GM23338 (cell line): ENCODE results near the gene C1QTNF7. TPM values are rescaled to one million over a fixed set of nuclear protein-coding genes. Genes with fewer than 3 reads are reported as not detected.

Experiments used
- ATAC-seq: fragments of 200-7000 bp; cut with Tn5 transposase; 3 replicates; pipeline ENCODE4 v1.9.1; 2020
- DNase-seq: peaks from one replicate; pipeline ENCODE4 v3.0.0-alpha.2; 2015; ENCODE audit warnings: low spot score
- H2AFZ ChIP-seq: fragments of 200-600 bp; sonication (generic); 2 replicates; pipeline ENCODE4 v1.8.0; 2016; ENCODE audit warnings: antibody characterized with exemption, mild to moderate bottlenecking, moderate library complexity
- H3F3A ChIP-seq: fragments of 200-600 bp; sonication (generic); replicated peaks from 2 replicates; pipeline ENCODE4 v1.8.0; 2017; ENCODE audit warnings: antibody characterized with exemption, mixed run types, low read depth
- H3K27ac ChIP-seq: fragments of 200-600 bp; sonication (generic); 2 replicates; pipeline ENCODE4 v1.6.1; 2016; ENCODE audit warnings: low read depth
- H3K27me3 ChIP-seq: fragments of 200-600 bp; sonication (generic); 2 replicates; pipeline ENCODE4 v1.8.0; 2016; ENCODE audit warnings: mild to moderate bottlenecking, mixed run types, moderate library complexity; ENCODE audit not compliant: insufficient read depth
- H3K36me3 ChIP-seq: fragments of 200-600 bp; sonication (generic); 2 replicates; pipeline ENCODE4 v1.8.0; 2016; ENCODE audit warnings: mild to moderate bottlenecking; ENCODE audit not compliant: insufficient read depth
- H3K4me1 ChIP-seq: fragments of 200-600 bp; sonication (generic); 2 replicates; pipeline ENCODE4 v1.8.0; 2016; ENCODE audit warnings: mild to moderate bottlenecking, moderate library complexity; ENCODE audit not compliant: insufficient read depth
- H3K4me2 ChIP-seq: fragments of 200-600 bp; sonication (generic); 2 replicates; pipeline ENCODE4 v1.7.1; 2017; ENCODE audit warnings: mixed run types
- H3K4me3 ChIP-seq: fragments of 200-600 bp; sonication (generic); 2 replicates; pipeline ENCODE4 v1.6.1; 2016; ENCODE audit warnings: mixed run types
- H3K79me2 ChIP-seq: fragments of 200-600 bp; sonication (generic); replicated peaks from 2 replicates; pipeline ENCODE4 v1.8.0; 2017; ENCODE audit warnings: mild to moderate bottlenecking; ENCODE audit not compliant: insufficient read depth
- H3K9me2 ChIP-seq: fragments of 200-600 bp; sonication (generic); 2 replicates; pipeline ENCODE4 v1.8.0; 2017; ENCODE audit not compliant: insufficient read depth
- H4K20me1 ChIP-seq: fragments of 200-600 bp; sonication (generic); replicated peaks from 2 replicates; pipeline ENCODE4 v1.8.0; 2017; ENCODE audit warnings: mild to moderate bottlenecking; ENCODE audit not compliant: insufficient read depth
- H3K27ac Mint-ChIP-seq: 2 replicates; pipeline ENCODE4 v1.8.0; 2020; ENCODE audit warnings: inconsistent platforms, mild to moderate bottlenecking, moderate library complexity, mixed read lengths
- H3K27me3 Mint-ChIP-seq: 3 replicates; pipeline ENCODE4 v1.8.0; 2022; ENCODE audit warnings: low read depth, mild to moderate bottlenecking, moderate library complexity, mixed read lengths, inconsistent platforms; ENCODE audit not compliant: insufficient read depth, poor library complexity
- H3K36me3 Mint-ChIP-seq: 3 replicates; pipeline ENCODE4 v1.8.0; 2021; ENCODE audit warnings: low read depth, mild to moderate bottlenecking, inconsistent platforms, moderate library complexity, mixed read lengths
- H3K4me1 Mint-ChIP-seq: 3 replicates; pipeline ENCODE4 v1.8.0; 2020; ENCODE audit warnings: mild to moderate bottlenecking, inconsistent platforms, mixed read lengths
- H3K4me3 Mint-ChIP-seq: 3 replicates; pipeline ENCODE4 v1.8.0; 2021; ENCODE audit warnings: moderate library complexity, mild to moderate bottlenecking, inconsistent platforms, mixed read lengths
- H3K9me3 Mint-ChIP-seq: 3 replicates; pipeline ENCODE4 v1.8.0; 2020; ENCODE audit warnings: moderate library complexity, mild to moderate bottlenecking, inconsistent platforms, mixed read lengths
- EZH2 ChIP-seq: fragments of 200-600 bp; sonication (generic); IDR thresholded peaks from one replicate; pipeline ENCODE4 v1.8.0; 2017; ENCODE audit warnings: antibody characterized with exemption, mild to moderate bottlenecking, low read depth; ENCODE audit not compliant: unreplicated experiment
- EZH2phosphoT487 ChIP-seq: fragments of 200-600 bp; sonication (generic); IDR thresholded peaks from one replicate; pipeline ENCODE4 v1.8.1; 2018; ENCODE audit warnings: antibody characterized with exemption; ENCODE audit not compliant: unreplicated experiment
- ZNF331 ChIP-seq: fragments of 250-450 bp; sonication (Bioruptor Pico); IDR thresholded peaks from 2 replicates; pipeline ENCODE4 v1.5.0; 2020; ENCODE audit warnings: low read depth, mild to moderate bottlenecking, moderate library complexity
- polyA plus RNA-seq: library from polyadenylated mRNA; unstranded; fragments of >200 nt; fragmentation: Nextera tagmentation; extraction: Ambion mirVana; gene quantifications from 2 replicates; pipeline ENCODE4 v1.2.1, GENCODE V29; 2016
- total RNA-seq: library from RNA; depleted of rRNA; stranded (reverse); fragments of >200 nt; shearing (Covaris generic); gene quantifications from 2 replicates; pipeline ENCODE4 v1.2.3, GENCODE V29; 2014
- TF ChIP-seq, protein P1 (sequence below): fragments of 250-450 bp; sonication (Bioruptor Pico); IDR thresholded peaks from 2 replicates; pipeline ENCODE4 v1.5.0; 2020; ENCODE audit warnings: mild to moderate bottlenecking, moderate library complexity
- TF ChIP-seq, protein P2 (sequence below): IDR thresholded peaks from one replicate; pipeline ENCODE4 v1.6.1; 2018; ENCODE audit warnings: antibody characterized with exemption; ENCODE audit not compliant: unreplicated experiment
- TF ChIP-seq, protein P3 (sequence below), 2 experiments: fragments of 200-600 bp in 1 of 2; sonication (generic) in 1 of 2; conservative IDR thresholded peaks; 2 replicates each; pipeline versions ENCODE4 v1.5.1 to v1.6.1; 2016 to 2017; ENCODE audit warnings: antibody characterized with exemption in 2 of 2, low read depth in 2 of 2, mild to moderate bottlenecking in 2 of 2, moderate library complexity in 1 of 2

Gene C1QTNF7
- total and polyA plus RNA-seq, 2 experiments from 2014 or later, result not detected

DNA sequence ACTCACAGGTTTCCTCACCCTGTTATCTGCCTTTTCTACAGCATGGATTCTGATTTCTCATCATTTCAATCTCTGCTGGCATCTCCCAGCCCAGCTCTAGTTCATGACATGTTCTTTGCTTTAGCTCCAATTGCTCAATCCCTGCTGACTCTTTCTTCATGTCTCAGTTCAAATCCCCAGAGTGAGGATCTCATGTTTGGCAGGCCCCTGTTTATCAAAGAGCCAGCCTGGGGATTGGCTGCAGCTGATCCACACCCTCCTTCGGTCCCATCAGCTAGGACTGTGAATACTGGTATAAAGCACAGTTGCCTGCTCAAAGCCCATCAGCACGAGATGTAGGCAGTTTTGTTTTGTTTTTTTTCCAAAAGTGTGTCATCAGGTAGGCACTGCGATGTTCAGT lies 27.5 kb downstream of the C1QTNF7 start:
- DNase-seq (no peak), ATAC-seq (no peak)
- no peaks in the 10 kb centered on the region for H3K9me3 Mint-ChIP-seq
- no peaks in the 10 kb centered on the region for H3K4me1 ChIP-seq
- H3K27me3 ChIP-seq, result no peaks in the 10 kb centered on the region
- H3K9me2 ChIP-seq, result no peaks in the 10 kb centered on the region
- no peak overlapping the region for H2AFZ ChIP-seq
- no peak overlapping the region for H3K4me2 ChIP-seq
- no peaks in the 10 kb centered on the region for H4K20me1 ChIP-seq
- H3K27ac ChIP-seq, result no peak overlapping the region
- no peaks in the 10 kb centered on the region for H3K36me3 ChIP-seq
- no peaks in the 10 kb centered on the region for H3K79me2 ChIP-seq
- no peaks in the 10 kb centered on the region for H3K27me3 Mint-ChIP-seq
- no peak overlapping the region for H3K4me3 Mint-ChIP-seq
- no peaks in the 10 kb centered on the region; the same call in 2 of the 3 replicates for H3K4me1 Mint-ChIP-seq
- no peak overlapping the region for H3K4me3 ChIP-seq
- TF ChIP-seq EZH2phosphoT487 (no peak), EZH2 (no peak), ZNF331 (CRISPR knock-in tag) (no peak)
- TF ChIP-seq, protein P1, sequence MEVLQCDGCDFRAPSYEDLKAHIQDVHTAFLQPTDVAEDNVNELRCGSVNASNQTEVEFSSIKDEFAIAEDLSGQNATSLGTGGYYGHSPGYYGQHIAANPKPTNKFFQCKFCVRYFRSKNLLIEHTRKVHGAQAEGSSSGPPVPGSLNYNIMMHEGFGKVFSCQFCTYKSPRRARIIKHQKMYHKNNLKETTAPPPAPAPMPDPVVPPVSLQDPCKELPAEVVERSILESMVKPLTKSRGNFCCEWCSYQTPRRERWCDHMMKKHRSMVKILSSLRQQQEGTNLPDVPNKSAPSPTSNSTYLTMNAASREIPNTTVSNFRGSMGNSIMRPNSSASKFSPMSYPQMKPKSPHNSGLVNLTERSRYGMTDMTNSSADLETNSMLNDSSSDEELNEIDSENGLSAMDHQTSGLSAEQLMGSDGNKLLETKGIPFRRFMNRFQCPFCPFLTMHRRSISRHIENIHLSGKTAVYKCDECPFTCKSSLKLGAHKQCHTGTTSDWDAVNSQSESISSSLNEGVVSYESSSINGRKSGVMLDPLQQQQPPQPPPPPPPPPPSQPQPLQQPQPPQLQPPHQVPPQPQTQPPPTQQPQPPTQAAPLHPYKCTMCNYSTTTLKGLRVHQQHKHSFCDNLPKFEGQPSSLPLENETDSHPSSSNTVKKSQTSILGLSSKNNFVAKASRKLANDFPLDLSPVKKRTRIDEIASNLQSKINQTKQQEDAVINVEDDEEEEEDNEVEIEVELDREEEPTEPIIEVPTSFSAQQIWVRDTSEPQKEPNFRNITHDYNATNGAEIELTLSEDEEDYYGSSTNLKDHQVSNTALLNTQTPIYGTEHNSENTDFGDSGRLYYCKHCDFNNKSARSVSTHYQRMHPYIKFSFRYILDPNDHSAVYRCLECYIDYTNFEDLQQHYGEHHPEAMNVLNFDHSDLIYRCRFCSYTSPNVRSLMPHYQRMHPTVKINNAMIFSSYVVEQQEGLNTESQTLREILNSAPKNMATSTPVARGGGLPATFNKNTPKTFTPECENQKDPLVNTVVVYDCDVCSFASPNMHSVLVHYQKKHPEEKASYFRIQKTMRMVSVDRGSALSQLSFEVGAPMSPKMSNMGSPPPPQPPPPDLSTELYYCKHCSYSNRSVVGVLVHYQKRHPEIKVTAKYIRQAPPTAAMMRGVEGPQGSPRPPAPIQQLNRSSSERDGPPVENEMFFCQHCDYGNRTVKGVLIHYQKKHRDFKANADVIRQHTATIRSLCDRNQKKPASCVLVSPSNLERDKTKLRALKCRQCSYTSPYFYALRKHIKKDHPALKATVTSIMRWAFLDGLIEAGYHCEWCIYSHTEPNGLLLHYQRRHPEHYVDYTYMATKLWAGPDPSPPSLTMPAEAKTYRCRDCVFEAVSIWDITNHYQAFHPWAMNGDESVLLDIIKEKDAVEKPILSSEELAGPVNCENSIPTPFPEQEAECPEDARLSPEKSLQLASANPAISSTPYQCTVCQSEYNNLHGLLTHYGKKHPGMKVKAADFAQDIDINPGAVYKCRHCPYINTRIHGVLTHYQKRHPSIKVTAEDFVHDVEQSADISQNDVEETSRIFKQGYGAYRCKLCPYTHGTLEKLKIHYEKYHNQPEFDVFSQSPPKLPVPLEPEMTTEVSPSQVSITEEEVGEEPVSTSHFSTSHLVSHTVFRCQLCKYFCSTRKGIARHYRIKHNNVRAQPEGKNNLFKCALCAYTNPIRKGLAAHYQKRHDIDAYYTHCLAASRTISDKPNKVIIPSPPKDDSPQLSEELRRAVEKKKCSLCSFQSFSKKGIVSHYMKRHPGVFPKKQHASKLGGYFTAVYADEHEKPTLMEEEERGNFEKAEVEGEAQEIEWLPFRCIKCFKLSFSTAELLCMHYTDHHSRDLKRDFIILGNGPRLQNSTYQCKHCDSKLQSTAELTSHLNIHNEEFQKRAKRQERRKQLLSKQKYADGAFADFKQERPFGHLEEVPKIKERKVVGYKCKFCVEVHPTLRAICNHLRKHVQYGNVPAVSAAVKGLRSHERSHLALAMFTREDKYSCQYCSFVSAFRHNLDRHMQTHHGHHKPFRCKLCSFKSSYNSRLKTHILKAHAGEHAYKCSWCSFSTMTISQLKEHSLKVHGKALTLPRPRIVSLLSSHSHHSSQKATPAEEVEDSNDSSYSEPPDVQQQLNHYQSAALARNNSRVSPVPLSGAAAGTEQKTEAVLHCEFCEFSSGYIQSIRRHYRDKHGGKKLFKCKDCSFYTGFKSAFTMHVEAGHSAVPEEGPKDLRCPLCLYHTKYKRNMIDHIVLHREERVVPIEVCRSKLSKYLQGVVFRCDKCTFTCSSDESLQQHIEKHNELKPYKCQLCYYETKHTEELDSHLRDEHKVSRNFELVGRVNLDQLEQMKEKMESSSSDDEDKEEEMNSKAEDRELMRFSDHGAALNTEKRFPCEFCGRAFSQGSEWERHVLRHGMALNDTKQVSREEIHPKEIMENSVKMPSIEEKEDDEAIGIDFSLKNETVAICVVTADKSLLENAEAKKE (CRISPR knock-in tag), result no peak
- H3K36me3 Mint-ChIP-seq, result no peaks in the 10 kb centered on the region
- no peak overlapping the region for H3K27ac Mint-ChIP-seq
- H3F3A ChIP-seq, result no peaks in the 10 kb centered on the region

- no peaks in the 10 kb centered on the region for H3K27me3 ChIP-seq
- H3K9me3 Mint-ChIP-seq, result no peaks in the 10 kb centered on the region
- peak; percentile 64 for DNase-seq
- no peaks in the 10 kb centered on the region for H3K36me3 Mint-ChIP-seq
- H3K9me2 ChIP-seq, result no peaks in the 10 kb centered on the region
- H3K36me3 ChIP-seq, result no peaks in the 10 kb centered on the region
- H3K4me2 ChIP-seq, result no peak overlapping the region
- 0 out of 2 replicates have a peak overlapping the region, but pooled peaks have one; percentile 1 for H2AFZ ChIP-seq
- no peak overlapping the region for H3K27ac Mint-ChIP-seq
- TF ChIP-seq, protein P2, sequence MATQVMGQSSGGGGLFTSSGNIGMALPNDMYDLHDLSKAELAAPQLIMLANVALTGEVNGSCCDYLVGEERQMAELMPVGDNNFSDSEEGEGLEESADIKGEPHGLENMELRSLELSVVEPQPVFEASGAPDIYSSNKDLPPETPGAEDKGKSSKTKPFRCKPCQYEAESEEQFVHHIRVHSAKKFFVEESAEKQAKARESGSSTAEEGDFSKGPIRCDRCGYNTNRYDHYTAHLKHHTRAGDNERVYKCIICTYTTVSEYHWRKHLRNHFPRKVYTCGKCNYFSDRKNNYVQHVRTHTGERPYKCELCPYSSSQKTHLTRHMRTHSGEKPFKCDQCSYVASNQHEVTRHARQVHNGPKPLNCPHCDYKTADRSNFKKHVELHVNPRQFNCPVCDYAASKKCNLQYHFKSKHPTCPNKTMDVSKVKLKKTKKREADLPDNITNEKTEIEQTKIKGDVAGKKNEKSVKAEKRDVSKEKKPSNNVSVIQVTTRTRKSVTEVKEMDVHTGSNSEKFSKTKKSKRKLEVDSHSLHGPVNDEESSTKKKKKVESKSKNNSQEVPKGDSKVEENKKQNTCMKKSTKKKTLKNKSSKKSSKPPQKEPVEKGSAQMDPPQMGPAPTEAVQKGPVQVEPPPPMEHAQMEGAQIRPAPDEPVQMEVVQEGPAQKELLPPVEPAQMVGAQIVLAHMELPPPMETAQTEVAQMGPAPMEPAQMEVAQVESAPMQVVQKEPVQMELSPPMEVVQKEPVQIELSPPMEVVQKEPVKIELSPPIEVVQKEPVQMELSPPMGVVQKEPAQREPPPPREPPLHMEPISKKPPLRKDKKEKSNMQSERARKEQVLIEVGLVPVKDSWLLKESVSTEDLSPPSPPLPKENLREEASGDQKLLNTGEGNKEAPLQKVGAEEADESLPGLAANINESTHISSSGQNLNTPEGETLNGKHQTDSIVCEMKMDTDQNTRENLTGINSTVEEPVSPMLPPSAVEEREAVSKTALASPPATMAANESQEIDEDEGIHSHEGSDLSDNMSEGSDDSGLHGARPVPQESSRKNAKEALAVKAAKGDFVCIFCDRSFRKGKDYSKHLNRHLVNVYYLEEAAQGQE, result no peak
- TF ChIP-seq, protein P3, sequence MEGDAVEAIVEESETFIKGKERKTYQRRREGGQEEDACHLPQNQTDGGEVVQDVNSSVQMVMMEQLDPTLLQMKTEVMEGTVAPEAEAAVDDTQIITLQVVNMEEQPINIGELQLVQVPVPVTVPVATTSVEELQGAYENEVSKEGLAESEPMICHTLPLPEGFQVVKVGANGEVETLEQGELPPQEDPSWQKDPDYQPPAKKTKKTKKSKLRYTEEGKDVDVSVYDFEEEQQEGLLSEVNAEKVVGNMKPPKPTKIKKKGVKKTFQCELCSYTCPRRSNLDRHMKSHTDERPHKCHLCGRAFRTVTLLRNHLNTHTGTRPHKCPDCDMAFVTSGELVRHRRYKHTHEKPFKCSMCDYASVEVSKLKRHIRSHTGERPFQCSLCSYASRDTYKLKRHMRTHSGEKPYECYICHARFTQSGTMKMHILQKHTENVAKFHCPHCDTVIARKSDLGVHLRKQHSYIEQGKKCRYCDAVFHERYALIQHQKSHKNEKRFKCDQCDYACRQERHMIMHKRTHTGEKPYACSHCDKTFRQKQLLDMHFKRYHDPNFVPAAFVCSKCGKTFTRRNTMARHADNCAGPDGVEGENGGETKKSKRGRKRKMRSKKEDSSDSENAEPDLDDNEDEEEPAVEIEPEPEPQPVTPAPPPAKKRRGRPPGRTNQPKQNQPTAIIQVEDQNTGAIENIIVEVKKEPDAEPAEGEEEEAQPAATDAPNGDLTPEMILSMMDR (conservative IDR thresholded peaks at IDR 0.05; ENCODE audit: low read depth in 2 of 2), result peak; percentile 70 to 84
- H3K4me1 ChIP-seq, result no peaks in the 10 kb centered on the region
- H3K4me1 Mint-ChIP-seq, result no peaks in the 10 kb centered on the region; the same call in 2 of the 3 replicates
- H3K4me3 ChIP-seq, result no peak overlapping the region
- no peak overlapping the region for H3K4me3 Mint-ChIP-seq
- ATAC-seq, result peak; percentile 65
- H3K79me2 ChIP-seq, result no peaks in the 10 kb centered on the region
- no peaks in the 10 kb centered on the region for H4K20me1 ChIP-seq
- H3K27ac ChIP-seq, result no peak overlapping the region
- H3K27me3 Mint-ChIP-seq, result no peaks in the 10 kb centered on the region
- H3F3A ChIP-seq, result no peaks in the 10 kb centered on the region
Observed at GRCh38 chr4:15457406-15458201, 29.8 kb downstream of the C1QTNF7 start.
